Aorta (tissue), 4 donors: ENCODE results near the gene GABARAP. TPM values are rescaled to one million over a fixed set of nuclear protein-coding genes. Genes with fewer than 3 reads are reported as not detected.

Source experiments
- microRNA-seq, 2 donors: library from miRNA; unstranded; fragments of <30 nt; microRNA quantifications; one replicate each; pipeline ENCODE4 v1.2.0, GENCODE V29; 2020
- polyA plus RNA-seq, 2 donors: library from polyadenylated mRNA; stranded (reverse); fragments of 200-250 nt; gene quantifications; one replicate each; pipeline ENCODE4 v1.2.3, GENCODE V29; 2013
- total RNA-seq, 2 donors: library from RNA; stranded (reverse); fragmentation: NEBNext Ultra II Directional; extraction: Animal tissue kit (Norgen Biotek cat#: 25700); gene quantifications; one replicate each; pipeline ENCODE4 v1.2.1, GENCODE V29; 2021
- donor health status: healthy with polysubstance abuse.
- donor health status: Bipolar disorder and iron deficiency.
- donor health status: DM: no; HTN: no; CAD: no.
- donor health status: DM: yes; HTN: yes; CAD: no.

Gene GABARAP
- total and polyA plus RNA-seq, 4 donors, result 405 to 895 (median 615) TPM

Small RNAs within 50 kb of the gene (microRNA-seq; reads per million reads assigned to microRNA genes)
- 599 to 1,095 reads per million in 2 donors for gene MIR324

Other genes with a start within 250 kb of the GABARAP start
Only the 30 nearest of the 36 such genes appear.
- gene SLC16A13, start 206.4 kb downstream of the GABARAP start, total RNA-seq, result 1 to 10 TPM; 1.3 to 2.5 TPM
- gene SLC16A13, start 206.4 kb downstream of the GABARAP start, polyA plus RNA-seq, result 1 to 10 TPM in 1 of 2 donors, not detected in 1; 1.0 TPM
- gene SLC16A11, start 198.4 kb downstream of the GABARAP start, total RNA-seq, result 1 to 10 TPM in 1 of 2 donors, under 1 TPM in 1; 0.26 to 1.3 TPM
- gene SLC16A11, start 198.4 kb downstream of the GABARAP start, polyA plus RNA-seq, result not detected
- gene CLEC10A, start 162.2 kb downstream of the GABARAP start, total RNA-seq, result 10 to 100 TPM in 1 of 2 donors, 1 to 10 TPM in 1; 7.7 to 29.1 TPM
- 1 to 10 TPM; 1.9 to 2.4 TPM for gene CLEC10A, start 162.2 kb downstream of the GABARAP start, polyA plus RNA-seq
- gene ASGR2, start 127.6 kb downstream of the GABARAP start, total RNA-seq, result 1 to 10 TPM in 1 of 2 donors, under 1 TPM in 1; 0.75 to 1.6 TPM
- gene ASGR2, start 127.6 kb downstream of the GABARAP start, polyA plus RNA-seq, result under 1 TPM in 1 of 2 donors, not detected in 1; 0.15 TPM
- gene ASGR1, start 63.1 kb downstream of the GABARAP start, total RNA-seq, result 1 to 10 TPM; 2.6 to 3.9 TPM
- gene ASGR1, start 63.1 kb downstream of the GABARAP start, polyA plus RNA-seq, result 1 to 10 TPM; 2.0 to 5.4 TPM
- gene DLG4, start 22.6 kb downstream of the GABARAP start, total RNA-seq, result 10 to 100 TPM; 23.3 to 54.7 TPM
- gene DLG4, start 22.6 kb downstream of the GABARAP start, polyA plus RNA-seq, result 10 to 100 TPM in 1 of 2 donors, 1 to 10 TPM in 1; 6.6 to 15.4 TPM
- gene ACADVL, start 22.5 kb downstream of the GABARAP start, total RNA-seq, result 100 to 1,000 TPM; 387 to 486 TPM
- gene ACADVL, start 22.5 kb downstream of the GABARAP start, polyA plus RNA-seq, result 1,000 to 10,000 TPM in 1 of 2 donors, 100 to 1,000 TPM in 1; 159 to 1,724 TPM
- gene DVL2, start 7.9 kb downstream of the GABARAP start, total RNA-seq, result 10 to 100 TPM; 25.2 to 45.6 TPM
- 10 to 100 TPM; 10.0 to 25.0 TPM for gene DVL2, start 7.9 kb downstream of the GABARAP start, polyA plus RNA-seq
- gene PHF23, start 3.0 kb downstream of the GABARAP start, total RNA-seq, result 10 to 100 TPM; 24.4 to 30.8 TPM
- gene PHF23, start 3.0 kb downstream of the GABARAP start, polyA plus RNA-seq, result 10 to 100 TPM; 19.2 to 28.4 TPM
- gene CTDNEP1, start 9.3 kb upstream of the GABARAP start, total RNA-seq, result 100 to 1,000 TPM in 1 of 2 donors, 10 to 100 TPM in 1; 92.9 to 105 TPM
- gene CTDNEP1, start 9.3 kb upstream of the GABARAP start, polyA plus RNA-seq, result 100 to 1,000 TPM; 112 to 113 TPM
- 10 to 100 TPM; 26.6 to 31.0 TPM for gene ELP5, start 9.8 kb upstream of the GABARAP start, total RNA-seq
- gene ELP5, start 9.8 kb upstream of the GABARAP start, polyA plus RNA-seq, result 10 to 100 TPM; 26.7 to 51.1 TPM
- 1 to 10 TPM; 3.3 to 9.9 TPM for gene CLDN7, start 20.0 kb upstream of the GABARAP start, total RNA-seq
- gene CLDN7, start 20.0 kb upstream of the GABARAP start, polyA plus RNA-seq, result 10 to 100 TPM in 1 of 2 donors, 1 to 10 TPM in 1; 1.1 to 37.6 TPM
- gene SLC2A4, start 39.3 kb upstream of the GABARAP start, total RNA-seq, result 1 to 10 TPM; 2.5 to 3.9 TPM
- 1 to 10 TPM in 1 of 2 donors, under 1 TPM in 1; 0.63 to 1.6 TPM for gene SLC2A4, start 39.3 kb upstream of the GABARAP start, polyA plus RNA-seq
- gene YBX2, start 52.2 kb upstream of the GABARAP start, total RNA-seq, result under 1 TPM; 0.10 to 0.60 TPM
- gene YBX2, start 52.2 kb upstream of the GABARAP start, polyA plus RNA-seq, result 1 to 10 TPM in 1 of 2 donors, not detected in 1; 5.6 TPM
- gene EIF5A, start 65.2 kb upstream of the GABARAP start, total RNA-seq, result 100 to 1,000 TPM; 198 to 280 TPM
- 100 to 1,000 TPM; 223 to 232 TPM for gene EIF5A, start 65.2 kb upstream of the GABARAP start, polyA plus RNA-seq
- 10 to 100 TPM; 49.5 to 55.6 TPM for gene GPS2, start 72.9 kb upstream of the GABARAP start, total RNA-seq
- gene GPS2, start 72.9 kb upstream of the GABARAP start, polyA plus RNA-seq, result 10 to 100 TPM; 55.0 to 99.1 TPM
- 10 to 100 TPM; 24.5 to 36.7 TPM for gene NEURL4, start 86.9 kb upstream of the GABARAP start, total RNA-seq
- gene NEURL4, start 86.9 kb upstream of the GABARAP start, polyA plus RNA-seq, result 10 to 100 TPM in 1 of 2 donors, 1 to 10 TPM in 1; 7.3 to 52.8 TPM
- 10 to 100 TPM; 18.6 to 21.8 TPM for gene ACAP1, start 94.1 kb upstream of the GABARAP start, total RNA-seq
- gene ACAP1, start 94.1 kb upstream of the GABARAP start, polyA plus RNA-seq, result 10 to 100 TPM in 1 of 2 donors, 1 to 10 TPM in 1; 6.5 to 10.8 TPM
- gene KCTD11, start 109.7 kb upstream of the GABARAP start, total RNA-seq, result 10 to 100 TPM; 12.4 to 15.8 TPM
- gene KCTD11, start 109.7 kb upstream of the GABARAP start, polyA plus RNA-seq, result 10 to 100 TPM; 11.0 to 11.4 TPM
- not detected for gene TMEM95, start 112.7 kb upstream of the GABARAP start, total RNA-seq
- gene TMEM95, start 112.7 kb upstream of the GABARAP start, polyA plus RNA-seq, result not detected
- 1 to 10 TPM; 2.4 to 6.6 TPM for gene TNK1, start 138.6 kb upstream of the GABARAP start, total RNA-seq
- 1 to 10 TPM; 1.9 to 3.1 TPM for gene TNK1, start 138.6 kb upstream of the GABARAP start, polyA plus RNA-seq
- gene PLSCR3, start 152.1 kb upstream of the GABARAP start, total RNA-seq, result 10 to 100 TPM; 41.2 to 43.1 TPM
- 10 to 100 TPM; 20.5 to 70.8 TPM for gene PLSCR3, start 152.1 kb upstream of the GABARAP start, polyA plus RNA-seq
- gene TMEM256, start 161.6 kb upstream of the GABARAP start, total RNA-seq, result 10 to 100 TPM; 35.0 to 40.1 TPM
- gene TMEM256, start 161.6 kb upstream of the GABARAP start, polyA plus RNA-seq, result 100 to 1,000 TPM; 134 to 224 TPM
- 10 to 100 TPM; 32.9 to 49.9 TPM for gene NLGN2, start 165.4 kb upstream of the GABARAP start, total RNA-seq
- 10 to 100 TPM in 1 of 2 donors, 1 to 10 TPM in 1; 2.4 to 28.8 TPM for gene NLGN2, start 165.4 kb upstream of the GABARAP start, polyA plus RNA-seq
- not detected for gene SPEM1, start 177.9 kb upstream of the GABARAP start, total RNA-seq
- not detected for gene SPEM1, start 177.9 kb upstream of the GABARAP start, polyA plus RNA-seq
- gene SPEM2, start 183.2 kb upstream of the GABARAP start, total RNA-seq, result not detected
- not detected for gene SPEM2, start 183.2 kb upstream of the GABARAP start, polyA plus RNA-seq
- not detected for gene SPEM3, start 186.4 kb upstream of the GABARAP start, total RNA-seq
- not detected for gene SPEM3, start 186.4 kb upstream of the GABARAP start, polyA plus RNA-seq
- gene TMEM102, start 193.0 kb upstream of the GABARAP start, total RNA-seq, result 1 to 10 TPM; 3.6 to 5.1 TPM
- 1 to 10 TPM; 1.8 to 2.7 TPM for gene TMEM102, start 193.0 kb upstream of the GABARAP start, polyA plus RNA-seq
- 1 to 10 TPM; 1.2 to 8.0 TPM for gene FGF11, start 197.1 kb upstream of the GABARAP start, total RNA-seq
- under 1 TPM in 1 of 2 donors, not detected in 1; 0.54 TPM for gene FGF11, start 197.1 kb upstream of the GABARAP start, polyA plus RNA-seq
- 1 to 10 TPM; 6.2 to 8.8 TPM for gene CHRNB1, start 202.6 kb upstream of the GABARAP start, total RNA-seq
- 10 to 100 TPM; 11.6 to 18.3 TPM for gene CHRNB1, start 202.6 kb upstream of the GABARAP start, polyA plus RNA-seq